ENCODE results near the gene GPNMB.
"Not testable (repeated sequence)": the region's sequence is repeated elsewhere in the genome, so short reads cannot be mapped to it uniquely, and the experiment has no call there.

GPNMB gene

DNA sequence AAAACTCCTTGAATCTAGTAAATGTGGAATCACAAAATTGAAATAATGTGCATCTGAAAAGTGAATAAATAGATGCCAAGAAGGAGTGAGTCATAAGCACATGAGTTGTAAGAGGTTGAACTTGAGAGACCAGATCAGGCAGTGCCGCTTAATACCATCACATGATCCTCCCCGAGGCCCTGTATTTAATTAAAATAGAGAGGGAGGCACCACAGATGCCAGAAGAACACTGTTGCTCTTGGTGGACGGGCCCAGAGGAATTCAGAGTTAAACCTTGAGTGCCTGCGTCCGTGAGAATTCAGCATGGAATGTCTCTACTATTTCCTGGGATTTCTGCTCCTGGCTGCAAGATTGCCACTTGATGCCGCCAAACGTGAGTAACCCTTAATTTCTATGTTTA, at the start of gene GPNMB:
TSS of gene GPNMB (plus strand) at position 221 of the 400 bp plus-strand sequence. CDS start at position 304, 83 bp downstream.
- no peak for FAIRE-seq
- DNase-seq (ENCODE audit: extremely low spot score, insufficient read length, low read depth), result no peak

- not testable (repeated sequence) for DNase-seq (ENCODE audit: extremely low spot score, insufficient read length, low read depth); FAIRE-seq
Measured at GRCh38 chr7:23197745-23198144, 48.8 kb upstream of the GPNMB start.

- no peak for FAIRE-seq
Measured at GRCh38 chr7:23200331-23200730, 46.2 kb upstream of the GPNMB start.

GRCh38 chr7:23204241-23204640, 42.3 kb upstream of the GPNMB start:
- FAIRE-seq (no peak), DNase-seq (ENCODE audit: extremely low spot score, insufficient read length, low read depth) (no peak)

More at GRCh38 chr7:23200331-23200730, 46.2 kb upstream of the GPNMB start:
- DNase-seq (ENCODE audit: extremely low spot score, insufficient read length, low read depth), result no peak

DNA sequence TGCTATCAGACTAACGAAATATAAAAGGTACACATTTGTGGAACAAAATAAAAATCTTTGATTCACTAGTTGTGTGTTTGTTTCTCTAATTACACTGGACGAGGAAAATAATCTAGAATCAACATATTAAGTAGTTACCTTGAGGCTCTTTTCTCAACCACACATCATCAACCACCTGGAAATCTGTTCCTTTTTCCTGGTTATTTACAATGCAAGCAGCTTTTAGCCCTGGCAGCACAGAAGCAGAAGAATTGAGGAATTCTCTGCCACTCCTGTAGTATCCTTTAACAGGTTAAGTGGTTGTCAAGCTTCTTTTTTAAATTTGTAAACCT, 41.0 kb upstream of the GPNMB start:
- no peak for DNase-seq (ENCODE audit: extremely low spot score, insufficient read length, low read depth)
- FAIRE-seq, result no peak

DNA sequence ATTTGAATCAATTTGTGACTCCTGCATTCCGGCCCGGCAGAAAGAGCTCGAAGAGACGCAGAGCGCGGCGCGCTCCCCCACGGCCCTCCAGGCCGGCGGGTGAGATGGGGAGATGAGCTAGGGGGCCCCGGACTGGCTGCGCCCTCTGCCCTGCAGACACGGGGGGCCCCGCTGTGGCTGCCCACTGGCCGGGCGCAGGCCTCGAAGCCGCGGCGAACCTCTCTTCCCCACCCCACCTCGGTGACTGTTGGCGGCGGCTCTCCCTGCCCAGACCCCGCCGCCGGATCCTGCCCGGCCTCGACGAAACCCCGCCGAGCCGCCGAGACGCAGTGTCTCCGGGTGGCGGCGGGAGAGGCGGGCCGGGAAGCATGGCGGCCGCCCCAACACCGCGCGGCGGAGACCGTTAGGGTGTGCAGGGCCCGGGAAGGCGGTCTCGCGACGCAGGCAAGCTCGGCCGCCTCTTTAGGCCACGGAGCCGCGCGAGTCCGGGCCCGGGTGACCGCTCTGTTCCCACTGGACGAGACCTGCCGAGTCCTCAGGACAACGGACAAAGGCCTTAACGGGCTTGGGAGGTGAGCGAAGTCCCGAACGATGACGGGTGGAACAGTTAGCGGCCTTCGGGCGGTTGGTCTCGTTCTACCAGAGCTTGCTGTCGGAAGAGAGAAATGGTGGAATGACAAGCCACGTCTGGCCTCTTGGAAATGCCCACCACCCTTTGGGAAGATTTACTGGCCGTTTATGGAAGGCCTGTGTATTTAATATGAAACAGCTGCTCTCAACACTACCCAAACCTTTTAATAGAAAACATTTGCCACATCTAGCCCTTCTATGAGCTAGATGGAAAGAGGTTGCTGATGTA, 40.4 kb upstream of the GPNMB start:
- no peak for DNase-seq (ENCODE audit: extremely low spot score, insufficient read length, low read depth)
- no peak for FAIRE-seq

GRCh38 chr7:23207021-23207420, 39.6 kb upstream of the GPNMB start:
- FAIRE-seq (no peak), DNase-seq (ENCODE audit: extremely low spot score, insufficient read length, low read depth) (no peak)

- FAIRE-seq (no peak), DNase-seq (ENCODE audit: extremely low spot score, insufficient read length, low read depth) (no peak)
Measured at GRCh38 chr7:23207884-23208283, 38.7 kb upstream of the GPNMB start.

GRCh38 chr7:23208316-23208715, 38.3 kb upstream of the GPNMB start:
- FAIRE-seq (no peak), DNase-seq (ENCODE audit: extremely low spot score, insufficient read length, low read depth) (no peak)

- FAIRE-seq, result no peak
- DNase-seq (ENCODE audit: extremely low spot score, insufficient read length, low read depth), result no peak
Measured at GRCh38 chr7:23210506-23210905, 36.1 kb upstream of the GPNMB start.

GRCh38 chr7:23211589-23211988, 35.0 kb upstream of the GPNMB start:
- DNase-seq (ENCODE audit: extremely low spot score, insufficient read length, low read depth) (no peak), FAIRE-seq (no peak)

GRCh38 chr7:23212395-23212794, 34.2 kb upstream of the GPNMB start:
- FAIRE-seq (no peak), DNase-seq (ENCODE audit: extremely low spot score, insufficient read length, low read depth) (no peak)

DNA sequence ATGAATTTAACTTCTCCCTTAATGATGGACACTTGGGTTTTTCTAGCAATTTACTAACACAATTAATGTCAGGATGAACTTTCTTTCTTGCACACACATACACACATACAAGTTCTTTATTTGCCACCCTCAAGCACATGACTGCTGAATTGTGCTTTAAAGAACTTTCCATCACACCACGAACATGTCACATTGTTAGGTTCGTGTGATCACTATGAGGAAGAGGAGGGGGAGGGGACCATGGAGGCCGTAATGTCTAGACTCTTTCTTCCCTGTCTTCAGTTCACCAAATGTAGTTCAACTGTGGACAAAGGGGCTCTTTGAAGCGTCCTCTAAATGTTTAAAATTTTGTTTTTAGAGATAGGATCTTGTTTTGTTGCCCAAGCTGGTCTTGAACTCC, 33.7 kb upstream of the GPNMB start:
- FAIRE-seq (no peak), DNase-seq (ENCODE audit: extremely low spot score, insufficient read length, low read depth) (no peak)

GRCh38 chr7:23213755-23214154, 32.8 kb upstream of the GPNMB start:
- no peak for FAIRE-seq
- DNase-seq (ENCODE audit: extremely low spot score, insufficient read length, low read depth), result no peak

- DNase-seq (ENCODE audit: extremely low spot score, insufficient read length, low read depth), result no peak
- FAIRE-seq, result no peak
Measured at GRCh38 chr7:23214423-23214822, 32.2 kb upstream of the GPNMB start.

DNA sequence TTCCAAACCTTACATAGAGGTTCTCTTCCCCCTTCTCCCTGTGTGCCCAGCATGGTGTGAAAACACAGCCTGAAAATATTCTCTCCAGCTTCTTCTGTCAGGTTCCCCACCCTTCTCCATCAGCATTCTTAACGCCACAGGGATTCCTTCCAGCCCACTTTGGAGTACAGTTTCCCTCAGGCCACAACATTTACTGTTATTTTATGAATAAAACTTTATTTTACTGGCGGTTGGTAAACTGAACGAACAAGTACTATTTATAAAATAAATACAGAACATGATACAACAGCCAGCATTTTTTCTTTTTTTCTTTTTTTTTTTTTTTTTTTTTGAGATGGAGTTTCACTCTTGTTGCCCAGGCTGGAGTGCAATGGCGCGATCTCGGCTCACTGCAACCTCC, 31.6 kb upstream of the GPNMB start:
- no peak for DNase-seq (ENCODE audit: extremely low spot score, insufficient read length, low read depth)
- FAIRE-seq, result no peak

GRCh38 chr7:23216021-23216420, 30.6 kb upstream of the GPNMB start:
- DNase-seq (ENCODE audit: extremely low spot score, insufficient read length, low read depth) (no peak), FAIRE-seq (no peak)

- no peak for FAIRE-seq
- no peak for DNase-seq (ENCODE audit: extremely low spot score, insufficient read length, low read depth)
Measured at GRCh38 chr7:23218196-23218595, 28.4 kb upstream of the GPNMB start.

- DNase-seq (ENCODE audit: extremely low spot score, insufficient read length, low read depth), result no peak
- no peak for FAIRE-seq
Measured at GRCh38 chr7:23220690-23221305, 25.8 kb upstream of the GPNMB start.

GRCh38 chr7:23222439-23223030, 24.0 kb upstream of the GPNMB start:
- FAIRE-seq (no peak), DNase-seq (ENCODE audit: extremely low spot score, insufficient read length, low read depth) (no peak)

GRCh38 chr7:23224364-23224763, 22.2 kb upstream of the GPNMB start:
- DNase-seq (ENCODE audit: extremely low spot score, insufficient read length, low read depth); FAIRE-seq: not testable (repeated sequence)
